Common myeloid progenitor, CD34-positive (primary cell): ENCODE data around the gene AKAP13.

ENCODE experiments used
- CTCF ChIA-PET: fragments of 350-600 bp; sonication (Branson Sonifier 250); formaldehyde crosslinking; loops from one replicate; lab custom pipeline; 2021; ENCODE audit warnings: antibody characterized with exemption; lab: Charles Lee
- POLR2A ChIA-PET: fragments of 350-600 bp; sonication (Branson Sonifier 250); formaldehyde crosslinking; loops from one replicate; lab custom pipeline; 2021; ENCODE audit warnings: antibody characterized with exemption; lab: Charles Lee
- DNase-seq, 3 donors: peaks; one replicate each; pipeline versions ENCODE4 v3.0.0 to v3.0.0-alpha.2; 2013
- H3K27ac ChIP-seq, 2 experiments: 1 replicate in 1 of 2; 2 replicates in 1 of 2; pipeline ENCODE4 v1.7.0; 2013; ENCODE audit warnings: inconsistent platforms in 2 of 2, low read length in 2 of 2, mild to moderate bottlenecking in 2 of 2, low read depth in 1 of 2, moderate library complexity in 1 of 2; ENCODE audit not compliant: severe bottlenecking in 2 of 2, insufficient read depth in 1 of 2, poor library complexity in 1 of 2
- H3K27me3 ChIP-seq, 5 experiments: replicated peaks in 2 of 5; 1 replicate in 3 of 5; 2 replicates in 2 of 5; pipeline versions ENCODE4 v1.6.1 to v1.7.0; 2013; ENCODE audit warnings: low read length in 4 of 5, mild to moderate bottlenecking in 2 of 5, moderate library complexity in 2 of 5, inconsistent platforms in 1 of 5; ENCODE audit not compliant: insufficient read depth in 5 of 5, control insufficient read depth in 4 of 5
- H3K36me3 ChIP-seq, 4 experiments: 1 replicate in 2 of 4; 2 replicates in 2 of 4; pipeline versions ENCODE4 v1.6.1 to v1.7.0; 2013; ENCODE audit warnings: low read length in 3 of 4, control low read depth in 1 of 4, mild to moderate bottlenecking in 1 of 4; ENCODE audit not compliant: control insufficient read depth in 4 of 4, insufficient read depth in 4 of 4
- H3K4me1 ChIP-seq, 4 experiments: 1 replicate in 3 of 4; 2 replicates in 1 of 4; pipeline versions ENCODE4 v1.6.1 to v1.7.1; 2013; ENCODE audit warnings: low read length in 3 of 4, mild to moderate bottlenecking in 3 of 4, control low read depth in 1 of 4, inconsistent platforms in 1 of 4, moderate library complexity in 1 of 4; ENCODE audit not compliant: control insufficient read depth in 4 of 4, insufficient read depth in 4 of 4; ENCODE audit errors: control extremely low read depth in 1 of 4
- H3K4me3 ChIP-seq, 7 experiments: 1 replicate in 4 of 7; 2 replicates in 3 of 7; pipeline versions ENCODE4 v1.5.1 to v1.7.0; 2013; ENCODE audit warnings: mild to moderate bottlenecking in 7 of 7, low read length in 6 of 7, moderate library complexity in 6 of 7, inconsistent platforms in 2 of 7, low read depth in 2 of 7, control low read depth in 1 of 7; ENCODE audit not compliant: insufficient read depth in 4 of 7, control insufficient read depth in 1 of 7; ENCODE audit errors: extremely low read depth in 1 of 7
- H3K9me3 ChIP-seq, 5 experiments: 1 replicate in 4 of 5; 2 replicates in 1 of 5; pipeline versions ENCODE4 v1.6.1 to v1.7.1; 2013; ENCODE audit warnings: low read length in 4 of 5, mild to moderate bottlenecking in 2 of 5, inconsistent platforms in 1 of 5, low read depth in 1 of 5, moderate library complexity in 1 of 5; ENCODE audit not compliant: control insufficient read depth in 4 of 5, insufficient read depth in 2 of 5; ENCODE audit errors: control extremely low read depth in 1 of 5
- WGBS: methylation state at CpG from one replicate; pipeline ENCODE4 v1.1.5; 2013; ENCODE audit not compliant: insufficient coverage; 5-methylcytosine and 5-hydroxymethylcytosine counted together

AKAP13 gene

DNA sequence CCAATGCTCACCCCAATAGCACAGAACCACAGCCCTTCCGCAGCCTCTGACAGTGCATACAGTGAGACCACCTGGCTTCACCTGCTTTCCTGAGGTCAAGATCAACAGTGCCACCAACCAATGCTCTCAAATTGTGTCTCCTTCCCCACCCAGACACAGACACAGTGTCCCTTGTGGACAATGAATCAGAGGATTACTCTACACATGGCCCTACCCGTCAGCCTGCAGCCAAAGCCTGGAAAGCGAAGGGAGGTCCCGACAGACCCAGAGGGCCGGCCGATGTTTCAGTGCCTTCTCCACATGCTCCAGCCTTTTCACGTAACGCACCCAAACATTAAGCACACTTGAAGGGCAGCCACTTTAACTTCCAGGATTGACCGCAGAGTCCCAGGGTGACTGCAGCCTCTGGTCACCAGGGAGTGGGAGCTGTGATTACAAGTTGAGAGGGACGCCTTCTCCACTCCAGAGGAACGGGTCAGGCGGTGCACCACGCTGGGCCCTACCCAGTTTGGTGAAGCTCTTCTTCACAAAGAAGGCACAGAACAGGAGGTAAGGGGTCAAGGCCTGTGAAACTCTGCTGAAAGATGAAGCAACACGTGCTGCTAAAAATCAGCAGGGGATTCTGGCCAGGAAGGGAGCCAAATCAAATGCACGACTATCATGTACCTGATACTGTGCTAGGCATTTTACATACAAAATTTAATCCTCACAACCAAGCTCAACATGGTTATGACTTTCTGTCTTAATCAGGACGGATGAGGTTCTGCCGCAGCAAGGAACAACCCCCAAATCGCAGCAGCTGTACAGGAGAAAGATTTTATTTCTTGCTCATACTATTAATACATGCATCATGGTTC, 397.1 kb downstream of the AKAP13 start:
- Histone ChIP-seq H3K36me3 (no peaks in the 10 kb centered on the region), H3K27me3 (no peaks in the 10 kb centered on the region), H3K9me3 (no peaks in the 10 kb centered on the region), H3K27ac (no peak overlapping the region), H3K4me1 (peaks cover 0 to 6% (median 0%) of the 10 kb centered on the region in 4 experiments), H3K4me3 (no peak overlapping the region)
- 93% methylated on average over 14 of the region's 18 CpGs for WGBS
- POLR2A ChIA-PET = no interaction called here
- no peak for DNase-seq
- CTCF ChIA-PET = interaction anchor here (0.7 to 1.1 kb wide), 2 partner anchors 9 to 13 kb away, joined by 3 read pairs; no protein-coding TSS in a partner anchor

DNA sequence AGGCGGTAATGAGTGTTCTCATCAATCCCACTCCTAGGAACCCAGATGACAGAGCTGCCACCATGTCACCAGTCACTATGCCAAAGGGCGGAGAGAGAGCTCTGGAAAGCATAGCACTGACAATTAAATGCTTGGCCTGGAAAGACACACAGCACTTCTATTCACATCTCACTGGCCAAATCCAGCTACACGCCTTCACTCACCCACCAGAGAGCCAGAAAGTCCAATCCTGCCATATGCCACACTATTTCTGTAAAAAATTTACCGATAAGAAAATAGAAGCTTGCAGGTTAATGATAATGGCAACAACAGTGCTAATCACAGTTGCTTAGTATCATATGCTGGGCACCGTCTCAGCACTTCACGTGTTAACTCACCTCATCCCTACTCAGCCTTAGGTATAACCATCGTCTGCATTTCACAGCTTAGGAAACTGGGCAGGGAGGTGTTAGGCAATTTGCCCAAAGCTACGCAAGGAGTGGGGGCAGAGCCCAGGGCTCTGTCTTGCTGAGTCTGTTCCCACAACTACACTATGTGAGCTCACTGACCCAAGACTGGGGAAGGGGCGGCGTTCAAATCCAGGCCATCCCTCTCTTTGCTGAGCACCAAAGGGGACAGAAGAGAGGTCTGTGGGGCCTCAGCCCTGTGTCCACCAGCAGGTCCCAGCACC, 397.8 kb downstream of the AKAP13 start:
- CTCF ChIA-PET = interaction anchor here (0.7 to 1.1 kb wide), 2 partner anchors 8 to 14 kb away, joined by 3 read pairs; no protein-coding TSS in a partner anchor
- no peak for DNase-seq
- Histone ChIP-seq H3K9me3 (no peaks in the 10 kb centered on the region), H3K4me3 (no peak overlapping the region), H3K4me1 (peaks cover 0 to 6% (median 0%) of the 10 kb centered on the region in 4 experiments), H3K36me3 (no peaks in the 10 kb centered on the region), H3K27me3 (no peaks in the 10 kb centered on the region), H3K27ac (no peak overlapping the region)
- 89% methylated on average over 7 of the region's 10 CpGs for WGBS
- POLR2A ChIA-PET = no interaction called here

DNA sequence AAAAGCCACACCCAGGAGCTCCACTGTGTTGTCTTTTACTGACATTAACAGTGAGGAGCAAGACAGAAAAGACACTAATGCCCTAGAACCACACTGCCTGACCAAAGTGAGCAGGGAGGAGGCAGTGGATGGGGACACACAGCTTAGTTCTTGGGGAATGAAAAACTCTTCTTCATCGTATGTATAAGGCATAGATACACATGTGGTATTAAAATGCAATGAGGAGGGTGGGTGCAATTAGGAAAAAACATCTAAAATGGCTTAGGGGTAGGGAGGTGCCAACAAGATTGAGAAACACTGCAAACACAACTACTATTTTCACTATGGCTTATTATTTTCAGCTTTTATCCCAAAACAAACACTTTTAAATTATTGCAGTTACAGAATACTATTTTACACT, 398.8 kb downstream of the AKAP13 start:
- POLR2A ChIA-PET = interaction anchor here (0.6 kb wide), 1 partner anchor 64 kb away, joined by 3 read pairs; no protein-coding TSS in a partner anchor
- Histone ChIP-seq H3K4me3 (no peak overlapping the region), H3K27me3 (no peaks in the 10 kb centered on the region), H3K4me1 (peaks cover 0 to 6% (median 0%) of the 10 kb centered on the region in 4 experiments), H3K36me3 (no peaks in the 10 kb centered on the region), H3K9me3 (no peaks in the 10 kb centered on the region), H3K27ac (no peak overlapping the region)
- whole genome bisulfite sequencing = 100% methylated on average over 1 of the region's 1 CpG
- CTCF ChIA-PET = interaction anchor here (0.7 kb wide), 1 partner anchor 162 kb away, joined by 4 read pairs; no protein-coding TSS in a partner anchor
- DNase-seq = no peak

DNA sequence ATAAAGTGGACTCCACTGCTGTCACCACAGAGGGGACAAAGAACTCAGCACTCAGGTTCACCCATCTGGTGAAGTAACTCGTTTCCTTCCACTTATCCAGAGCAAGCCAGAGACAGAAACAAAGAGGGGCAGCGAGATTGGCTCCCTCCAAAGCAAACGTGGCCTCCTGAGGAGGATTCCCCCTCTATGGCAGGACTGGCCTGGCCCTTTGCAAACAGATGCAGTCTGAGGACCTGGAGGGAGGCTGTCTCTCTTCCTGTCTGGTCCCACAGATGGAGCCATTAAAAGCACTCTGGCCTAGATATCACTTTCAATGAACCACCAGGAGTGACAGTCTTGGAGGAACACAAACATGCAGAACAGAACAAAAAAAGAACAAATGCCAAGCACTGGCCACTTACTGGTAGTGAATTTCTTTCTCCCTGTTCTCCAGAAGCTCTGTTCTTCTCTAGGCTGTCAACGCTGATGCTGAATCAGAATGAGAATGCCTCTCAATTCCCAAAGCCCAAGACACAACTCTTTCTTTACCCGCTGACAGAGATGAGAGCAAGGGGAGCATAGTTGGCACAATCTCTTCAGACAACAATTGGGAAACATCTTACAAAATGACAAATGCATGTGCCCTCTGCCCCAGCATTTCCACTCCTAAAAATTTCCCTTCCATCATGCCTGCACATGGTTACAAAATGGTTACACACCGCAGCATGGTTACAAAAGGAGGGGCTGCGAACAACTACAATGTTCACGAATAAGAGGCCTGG, 400.0 kb downstream of the AKAP13 start:
- no peak for DNase-seq
- H3K27ac ChIP-seq = no peak overlapping the region
- H3K4me3 ChIP-seq = no peak overlapping the region
- no peaks in the 10 kb centered on the region for H3K27me3 ChIP-seq
- no peaks in the 10 kb centered on the region for H3K36me3 ChIP-seq
- ChIA-PET CTCF (no interaction called here), POLR2A (no interaction called here)
- peaks cover 1 to 11% (median 3%) of the 10 kb centered on the region in 4 experiments for H3K4me1 ChIP-seq
- 100% methylated on average over 6 of the region's 8 CpGs for WGBS
- no peaks in the 10 kb centered on the region for H3K9me3 ChIP-seq

DNA sequence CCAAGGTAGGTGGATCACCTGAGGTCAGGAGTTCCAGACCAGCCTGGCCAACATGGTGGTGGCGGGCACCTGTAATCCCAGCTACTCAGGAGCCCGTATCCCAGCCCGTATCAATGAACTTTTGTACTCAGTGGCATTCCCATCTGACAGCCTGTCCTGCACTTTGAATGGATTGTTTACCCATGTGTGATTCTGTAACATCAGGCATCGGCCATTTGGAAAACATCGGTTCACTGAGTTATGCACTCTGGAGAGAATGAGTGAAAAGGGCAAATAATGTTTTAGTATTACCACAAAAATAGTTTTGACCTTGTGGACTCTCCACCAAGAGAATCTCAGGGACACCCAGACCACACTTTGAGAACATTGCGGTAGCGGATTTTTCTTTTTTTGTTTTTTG, 400.7 kb downstream of the AKAP13 start:
- Histone ChIP-seq H3K4me3 (no peak overlapping the region), H3K27me3 (no peaks in the 10 kb centered on the region), H3K9me3 (no peaks in the 10 kb centered on the region), H3K27ac (no peak overlapping the region), H3K4me1 (peaks cover 2 to 18% (median 9%) of the 10 kb centered on the region in 4 experiments), H3K36me3 (no peaks in the 10 kb centered on the region)
- ChIA-PET POLR2A (no interaction called here), CTCF (no interaction called here)
- WGBS = 100% methylated on average over 5 of the region's 7 CpGs
- DNase-seq = no peak

DNA sequence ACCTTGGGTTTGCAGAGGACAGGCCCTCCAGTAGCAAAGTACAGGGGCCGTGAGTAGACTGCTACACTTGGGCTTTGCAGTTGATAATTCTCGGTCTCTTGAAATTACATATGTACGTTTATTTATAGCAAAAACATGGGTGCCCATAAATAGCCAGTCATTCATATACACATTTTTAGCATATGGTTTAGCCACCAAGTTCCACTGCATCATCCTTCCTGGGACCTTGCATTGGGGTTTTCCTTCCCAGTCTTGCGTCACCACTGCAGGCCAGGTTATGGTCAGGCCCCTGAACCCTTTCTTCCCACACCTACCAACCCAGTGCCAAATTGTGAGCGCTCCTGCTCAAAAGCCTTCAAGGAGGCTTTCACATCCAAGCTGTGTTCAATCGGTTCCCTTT, 401.7 kb downstream of the AKAP13 start:
- H3K27me3 ChIP-seq = no peaks in the 10 kb centered on the region
- no peaks in the 10 kb centered on the region for H3K36me3 ChIP-seq
- ChIA-PET CTCF (no interaction called here), POLR2A (no interaction called here)
- H3K4me1 ChIP-seq = peaks cover 2 to 23% (median 11%) of the 10 kb centered on the region in 4 experiments
- no peaks in the 10 kb centered on the region for H3K9me3 ChIP-seq
- WGBS = 96% methylated on average over 6 of the region's 6 CpGs
- no peak overlapping the region for H3K4me3 ChIP-seq
- DNase-seq = no peak
- H3K27ac ChIP-seq = no peak overlapping the region
